HG03521 (cell line): ENCODE measurements around the gene LRMDA.
"Not testable (repeated sequence)": the region's sequence is repeated elsewhere in the genome, so short reads cannot be mapped to it uniquely, and the experiment has no call there.

Experiments used
- ATAC-seq: cut with Tn5 transposase; IDR thresholded peaks from one replicate; pipeline ENCODE4 v1.9.1; 2021; ENCODE audit warnings: mild to moderate bottlenecking, moderate library complexity; ENCODE audit not compliant: unreplicated experiment

Gene LRMDA

DNA sequence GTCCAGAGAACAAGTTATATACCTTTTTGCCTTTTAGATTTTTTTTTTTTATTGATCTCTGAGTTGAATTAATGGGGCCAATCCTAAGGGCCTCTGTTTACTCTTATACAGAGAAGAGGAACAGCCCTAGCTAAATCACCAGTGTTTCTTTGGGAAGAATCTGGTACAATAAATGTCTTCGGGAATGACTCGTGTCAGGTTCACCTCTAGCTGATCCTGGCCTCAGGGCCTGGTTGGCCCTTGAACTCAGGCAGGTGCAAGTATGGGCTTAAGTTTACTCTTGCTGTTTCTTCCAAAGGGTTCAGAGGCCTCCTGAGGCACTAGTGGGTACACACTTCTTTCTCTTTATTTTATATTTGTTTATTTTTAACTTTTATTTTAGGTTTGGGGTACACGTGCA, 71.0 kb downstream of the LRMDA start:
- ATAC-seq, result no peak

DNA sequence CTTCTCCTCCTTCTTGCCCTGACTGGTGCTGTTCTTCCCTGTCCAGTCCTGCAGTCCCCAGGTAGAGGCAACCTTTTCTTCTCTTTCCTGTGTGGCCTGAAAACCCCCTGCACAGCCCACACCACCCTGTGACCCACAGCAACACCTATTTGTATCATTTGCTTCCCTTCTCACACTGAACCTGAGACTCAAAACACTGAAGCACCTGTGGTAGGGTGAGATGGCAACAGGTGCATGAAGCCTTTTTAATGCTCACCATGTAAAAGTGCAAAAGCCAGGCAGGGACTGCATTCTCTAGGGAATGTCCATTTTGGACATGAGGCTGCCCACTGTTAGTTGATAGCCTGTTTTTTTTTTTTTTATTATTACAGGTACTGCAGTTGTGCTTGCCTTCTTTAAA, 71.4 kb downstream of the LRMDA start:
- ATAC-seq, result no peak

DNA sequence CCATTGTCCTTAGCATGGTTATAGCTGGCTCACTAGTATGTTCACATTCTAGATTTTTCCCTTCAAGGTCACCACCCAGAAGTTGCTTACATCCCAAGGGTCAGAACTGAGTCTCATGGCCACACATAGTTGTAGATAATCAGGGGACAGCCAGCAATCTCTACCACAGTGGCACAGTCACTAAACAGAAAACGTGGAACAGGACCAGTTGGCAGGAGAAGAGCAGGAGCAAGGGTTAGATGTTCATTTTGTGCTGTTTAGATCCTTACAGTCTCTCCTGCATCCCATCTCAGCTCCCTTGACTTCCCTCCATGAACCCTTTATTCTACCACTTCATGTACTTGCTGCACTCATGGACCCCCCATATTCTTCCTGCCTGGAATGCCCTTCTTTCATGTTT, 73.9 kb downstream of the LRMDA start:
- no peak for ATAC-seq

DNA sequence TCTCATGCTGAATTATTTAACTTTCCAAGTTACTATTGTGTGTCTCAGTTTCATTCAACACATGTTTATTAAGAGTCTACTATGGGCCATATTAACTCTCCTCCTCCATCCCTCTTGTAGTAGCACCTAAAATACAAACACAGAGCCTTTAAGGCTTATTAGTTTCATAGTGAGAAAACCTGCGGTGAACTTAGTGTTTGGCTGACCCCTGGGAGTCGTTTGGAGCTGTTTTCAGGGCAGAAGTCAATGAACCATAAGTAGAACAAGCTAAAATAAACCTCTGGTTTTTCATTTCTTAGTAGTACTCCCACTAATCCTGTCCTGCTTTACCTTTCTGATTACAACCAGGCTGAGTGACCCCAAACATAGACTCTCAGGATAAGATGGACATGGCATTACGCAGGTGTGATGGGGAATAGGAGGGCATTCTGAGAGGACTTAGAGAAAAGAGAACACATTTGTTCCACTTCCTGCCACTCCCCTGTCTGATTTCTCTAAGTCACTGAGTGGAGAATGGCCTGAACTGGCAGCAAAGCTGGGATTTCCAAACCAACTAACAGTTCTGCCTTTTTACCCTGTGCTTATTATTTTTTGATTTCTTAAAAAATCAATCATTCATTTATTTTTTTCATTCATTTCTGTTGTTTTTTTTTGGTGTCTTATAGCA, 74.5 kb downstream of the LRMDA start:
- no peak for ATAC-seq

DNA sequence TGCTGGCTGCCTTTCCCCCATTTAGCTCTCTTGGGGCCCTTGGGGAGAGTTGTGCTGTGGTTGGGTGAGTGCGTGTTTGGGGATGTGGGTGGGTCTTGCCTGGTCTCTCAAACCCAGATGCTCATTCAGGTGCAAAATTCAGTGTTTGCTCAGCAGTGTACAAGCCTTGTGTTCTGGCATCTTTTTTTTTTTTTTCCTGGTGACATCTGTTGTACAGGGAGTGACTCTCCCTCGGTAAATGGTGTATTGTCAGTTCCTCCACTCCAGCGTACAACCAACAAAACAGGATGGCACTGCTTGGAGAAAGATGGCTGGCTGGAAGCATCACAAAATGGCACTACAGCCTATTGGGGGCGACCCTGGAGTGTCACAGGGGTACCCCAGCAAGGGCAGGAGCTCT, 75.5 kb downstream of the LRMDA start:
- no peak for ATAC-seq

DNA sequence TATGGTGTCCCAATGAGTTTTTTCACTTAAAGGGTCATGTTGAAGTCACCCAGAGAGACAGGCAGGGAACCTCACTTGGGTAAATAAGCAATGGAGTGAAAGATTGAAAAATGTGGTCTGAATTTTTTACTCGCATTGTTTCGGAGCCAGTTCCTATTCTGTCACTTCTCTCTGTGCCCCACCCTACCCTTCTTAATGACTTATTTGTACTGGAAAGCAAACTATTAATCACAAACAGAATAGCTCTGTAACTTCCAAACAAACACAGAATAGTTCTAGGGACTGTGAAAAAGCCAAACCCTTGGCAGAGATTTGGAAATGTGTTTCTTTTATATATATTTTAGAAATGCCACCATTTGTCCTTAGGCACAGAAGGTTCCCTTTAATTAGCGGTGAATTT, 76.0 kb downstream of the LRMDA start:
- no peak for ATAC-seq

DNA sequence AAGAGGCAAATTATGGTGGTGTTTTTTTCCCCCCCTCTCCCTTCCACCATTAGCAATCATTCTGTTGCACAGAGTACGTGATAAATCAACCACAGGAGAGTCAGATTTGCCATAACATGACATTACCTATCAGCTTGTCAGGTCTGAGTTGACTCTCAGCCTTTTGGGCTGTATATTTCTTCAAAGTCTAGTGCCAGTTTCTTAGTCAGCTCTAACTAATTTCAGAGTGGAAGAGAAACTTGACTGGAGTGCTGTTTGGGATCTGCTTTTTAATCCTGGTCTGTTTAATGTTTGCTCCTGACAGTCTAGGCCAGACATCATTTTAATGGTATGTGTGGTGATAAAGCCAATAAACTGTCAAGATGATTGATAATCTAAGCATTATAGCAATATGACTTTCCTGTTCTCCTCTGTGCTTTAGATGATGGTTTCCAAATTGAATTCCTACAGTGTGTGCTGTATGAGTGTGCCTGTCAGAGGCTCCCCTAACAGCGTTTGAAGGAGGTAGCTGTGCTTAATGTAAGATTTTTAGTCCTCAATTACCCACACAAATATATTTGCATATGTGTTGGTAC, 76.9 kb downstream of the LRMDA start:
- no peak for ATAC-seq

DNA sequence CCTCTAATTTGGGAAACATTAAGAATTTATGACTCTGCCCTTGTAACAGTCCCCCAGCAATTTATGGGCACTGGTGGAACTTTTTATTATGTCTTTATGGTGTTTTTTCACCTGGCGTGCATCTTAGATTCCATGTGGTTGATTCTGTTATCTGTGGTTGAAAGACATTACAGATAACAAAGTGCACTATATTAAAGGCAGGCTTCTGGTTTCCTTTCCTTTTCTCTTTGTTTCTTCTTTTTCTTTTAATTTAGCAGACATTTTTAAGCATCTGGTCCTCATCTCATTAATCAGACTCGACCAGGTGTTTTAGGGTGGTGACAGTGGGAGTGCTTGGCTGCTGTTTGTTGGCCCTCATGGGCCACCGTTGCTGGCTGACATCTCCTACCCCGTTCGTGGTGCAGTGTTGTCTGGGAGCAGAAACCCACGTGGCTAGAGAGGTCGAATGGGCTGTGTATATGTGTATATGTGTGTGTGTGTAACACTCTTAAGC, 77.4 kb downstream of the LRMDA start:
- no peak for ATAC-seq

DNA sequence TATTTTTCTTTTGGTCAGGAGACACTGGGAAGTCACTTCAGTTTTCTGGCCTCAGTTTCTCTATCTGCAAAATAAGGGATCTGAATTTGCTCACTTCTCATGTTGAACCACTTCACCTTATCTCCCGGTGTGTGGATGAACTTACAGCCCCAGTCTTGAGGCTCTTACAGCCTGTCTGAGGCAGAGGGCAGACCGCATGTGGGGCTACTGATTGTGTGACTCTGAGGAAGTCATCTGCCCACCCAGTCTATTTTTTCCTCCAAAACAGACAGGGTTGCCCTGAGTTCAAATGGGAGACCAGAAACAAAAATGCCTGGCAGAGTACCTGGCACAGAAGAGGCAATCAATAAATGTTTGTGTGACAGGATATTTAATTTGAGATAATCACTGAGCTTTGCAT, 78.3 kb downstream of the LRMDA start:
- ATAC-seq, result no peak

DNA sequence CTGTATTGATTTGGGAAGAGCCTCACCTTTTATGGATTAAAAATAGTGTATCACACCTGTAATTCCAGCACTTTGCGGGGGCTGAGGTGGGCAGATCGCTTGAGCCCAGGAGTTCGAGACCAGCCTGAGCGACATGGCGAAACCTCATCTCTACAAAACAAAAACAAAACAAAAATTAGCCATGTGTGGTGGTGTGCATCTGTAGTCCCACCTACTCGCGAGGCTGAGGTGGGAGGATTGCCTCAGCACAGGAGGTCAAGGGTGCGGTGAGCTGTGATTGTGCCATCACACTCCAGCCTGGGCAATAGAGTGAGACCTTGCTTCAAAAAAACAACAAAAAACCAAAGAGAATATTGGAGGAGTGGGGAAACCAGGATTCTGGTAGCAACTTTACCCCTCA, 79.6 kb downstream of the LRMDA start:
- ATAC-seq, result no peak

DNA sequence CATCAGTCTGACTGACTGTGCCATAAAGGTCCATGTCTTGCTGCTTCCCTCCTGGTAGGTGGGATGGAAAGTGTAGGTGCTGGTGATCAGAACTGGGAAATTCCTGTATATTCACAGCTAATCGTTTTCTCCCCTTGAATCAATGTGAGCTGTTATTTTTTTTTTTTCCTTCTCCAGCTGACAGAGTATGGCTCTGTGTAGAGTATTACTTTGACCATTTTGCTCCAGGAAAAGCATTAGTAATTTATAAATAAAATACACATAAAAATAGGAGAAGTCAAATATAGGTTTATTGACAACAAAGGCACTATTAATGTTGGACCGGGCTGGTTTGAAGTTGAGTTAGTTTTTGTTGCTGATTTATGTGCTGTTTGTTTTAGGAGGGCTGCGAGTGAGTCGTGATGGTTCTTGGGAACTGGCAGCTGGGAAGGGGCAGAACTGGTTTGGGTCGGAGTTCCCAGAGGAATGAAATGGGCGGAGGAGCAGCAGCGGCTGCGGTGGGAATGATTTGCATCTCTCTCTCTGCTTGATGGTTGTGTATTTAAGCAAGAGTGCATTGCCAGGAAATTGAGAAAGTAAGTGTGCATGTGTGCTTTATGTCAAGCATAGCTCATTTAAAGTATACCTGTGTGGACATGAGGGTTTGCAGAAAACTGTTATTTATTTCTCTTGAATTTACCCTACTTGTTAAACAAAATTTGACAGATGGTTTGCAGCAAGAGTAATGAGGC, 80.9 kb downstream of the LRMDA start:
- ATAC-seq, result no peak

DNA sequence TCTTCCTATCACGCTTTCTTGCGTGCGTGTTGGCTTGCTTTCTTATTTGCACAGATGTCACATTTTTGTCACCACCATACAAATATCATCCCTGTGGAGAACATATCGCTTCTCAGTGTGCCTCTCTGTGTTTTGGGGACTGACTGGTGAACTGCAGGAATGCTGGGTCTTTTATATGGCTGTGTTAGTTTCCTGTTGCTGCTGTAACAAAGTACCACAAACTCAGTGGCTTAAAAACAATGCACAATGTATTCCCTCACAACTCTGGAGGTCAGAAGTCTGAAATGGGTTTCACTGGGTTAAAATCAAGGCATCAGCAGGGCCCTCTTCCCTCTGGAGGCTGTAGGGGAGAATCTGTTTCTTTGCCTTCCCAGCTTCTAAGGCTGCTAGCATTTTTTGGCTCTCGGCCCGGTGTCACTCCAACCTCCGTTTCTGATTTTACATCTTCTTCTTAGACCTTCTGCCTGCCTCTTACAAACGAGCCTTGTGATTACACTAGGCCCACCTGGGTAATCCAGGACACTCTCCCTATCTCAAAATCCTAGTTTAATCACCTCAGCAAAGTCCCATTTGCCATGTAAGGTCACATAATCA, 82.0 kb downstream of the LRMDA start:
- ATAC-seq, result no peak

DNA sequence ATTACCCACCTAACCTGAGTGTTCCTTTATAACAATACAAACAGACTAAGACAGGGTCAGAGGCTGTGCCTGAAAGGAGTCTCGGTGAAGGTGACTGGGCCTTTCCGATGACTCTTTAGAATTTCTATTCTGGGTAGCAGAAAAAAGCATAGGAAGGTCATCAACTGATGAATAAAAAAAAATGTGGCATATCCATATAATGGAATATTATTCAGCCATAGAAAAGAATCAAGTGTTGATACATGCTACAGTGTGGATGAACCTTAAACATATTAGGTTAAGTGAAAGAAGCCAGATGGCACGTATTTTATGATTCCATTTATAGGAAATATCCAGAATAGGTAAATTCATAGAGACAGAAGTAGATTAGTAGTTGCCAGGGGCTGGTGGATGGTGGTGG, 83.4 kb downstream of the LRMDA start:
- no peak for ATAC-seq

DNA sequence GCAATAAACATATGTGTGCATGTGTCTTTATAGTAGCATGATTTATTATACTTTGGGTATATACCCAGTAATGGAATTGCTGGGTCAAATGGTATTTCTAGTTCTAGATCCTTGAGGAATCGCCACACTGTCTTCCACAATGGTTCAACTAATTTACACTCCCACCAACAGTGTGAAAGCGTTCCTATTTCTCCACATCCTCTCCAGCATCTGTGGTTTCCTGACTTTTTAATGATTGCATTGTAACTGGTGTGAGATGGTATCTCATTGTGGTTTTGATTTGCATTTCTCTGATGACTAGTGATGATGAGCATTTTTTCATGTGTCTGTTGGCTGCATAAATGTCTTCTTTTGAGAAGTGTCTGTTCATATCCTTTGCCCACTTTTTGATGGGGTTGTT, 84.7 kb downstream of the LRMDA start:
- ATAC-seq, result not testable (repeated sequence)

DNA sequence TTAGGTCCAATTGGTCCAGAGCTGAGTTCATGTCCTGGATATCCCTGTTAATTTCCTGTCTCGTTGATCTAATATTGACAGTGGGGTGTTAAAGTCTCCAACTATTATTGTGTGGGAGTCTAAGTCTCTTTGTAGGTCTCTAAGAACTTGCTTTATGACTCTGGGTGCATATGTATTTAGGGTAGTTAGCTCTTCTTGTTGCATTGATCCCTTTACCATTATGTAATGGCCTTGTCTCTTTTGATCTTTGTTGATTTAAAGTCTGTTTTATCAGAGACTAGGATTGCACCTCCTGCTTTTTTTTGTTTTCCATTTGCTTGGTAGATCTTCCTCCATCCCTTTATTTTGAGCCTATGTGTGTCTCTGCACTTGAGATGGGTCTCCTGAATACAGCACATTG, 87.8 kb downstream of the LRMDA start:
- ATAC-seq, result not testable (repeated sequence)

DNA sequence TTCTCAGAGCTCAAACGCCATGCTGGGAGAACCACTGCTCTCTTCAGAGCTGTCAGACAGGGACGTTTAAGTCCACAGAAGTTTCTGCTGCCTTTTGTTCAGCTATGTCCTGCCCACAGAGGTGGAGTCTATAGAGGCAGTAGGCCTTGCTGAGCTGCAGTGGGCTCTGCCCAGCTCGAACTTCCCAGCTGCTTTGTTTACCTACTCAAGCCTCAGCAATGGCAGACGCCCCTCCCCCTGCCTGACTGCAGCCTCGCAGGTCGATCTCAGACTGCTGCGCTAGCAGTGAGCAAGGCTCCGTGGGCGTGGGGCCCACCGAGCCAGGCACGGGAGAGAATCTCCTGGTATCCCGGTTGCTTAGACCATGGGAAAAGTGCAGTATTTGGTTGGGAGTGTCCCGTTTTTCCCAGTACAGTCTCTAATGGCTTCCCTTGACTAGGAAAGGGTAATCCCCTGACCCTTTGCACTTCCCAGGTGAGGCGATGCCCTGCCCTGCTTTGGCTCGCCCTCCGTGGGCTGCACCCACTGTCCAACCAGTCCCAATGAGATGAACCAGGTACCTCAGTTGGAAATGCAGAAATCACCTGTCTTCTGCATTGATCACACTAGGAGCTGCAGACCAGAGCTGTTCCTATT, 89.9 kb downstream of the LRMDA start:
- not testable (repeated sequence) for ATAC-seq

DNA sequence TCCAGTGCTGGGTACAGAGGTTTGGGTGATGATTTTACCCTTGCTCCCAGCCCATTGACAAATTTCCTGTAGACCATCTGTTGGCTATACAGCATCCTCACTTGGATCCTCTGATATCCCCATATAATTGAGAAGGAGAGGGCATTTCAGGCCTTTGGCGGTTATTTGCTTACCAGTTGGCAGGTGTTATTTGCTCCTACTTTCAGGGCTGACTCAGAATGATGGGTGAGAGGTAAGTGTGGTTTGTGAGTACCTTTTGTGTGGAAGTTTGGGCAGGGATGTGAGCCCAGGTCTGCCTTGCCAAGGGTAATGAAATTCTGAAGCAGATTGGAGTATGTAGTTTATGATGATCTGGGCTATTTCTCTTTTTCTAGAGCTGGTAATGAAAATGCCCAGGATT, 93.6 kb downstream of the LRMDA start:
- no peak for ATAC-seq

DNA sequence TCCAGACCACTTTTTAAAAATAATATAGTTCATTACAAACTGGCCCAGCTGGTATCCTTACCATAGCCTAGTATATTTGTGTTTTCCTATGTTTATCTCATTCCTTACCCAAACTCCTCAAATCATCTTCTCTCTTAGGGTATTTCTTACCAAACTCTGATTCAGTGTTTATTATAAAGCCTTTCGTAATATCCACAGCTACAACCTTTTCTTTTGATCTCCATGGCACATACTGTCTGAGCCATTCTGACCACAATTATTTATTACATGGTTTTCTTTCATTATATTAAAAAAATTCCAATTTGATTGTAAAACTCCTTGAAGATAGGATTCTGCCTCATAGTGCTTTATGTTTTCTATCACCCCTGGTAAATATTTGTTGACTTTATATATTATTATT, 94.2 kb downstream of the LRMDA start:
- ATAC-seq, result no peak

DNA sequence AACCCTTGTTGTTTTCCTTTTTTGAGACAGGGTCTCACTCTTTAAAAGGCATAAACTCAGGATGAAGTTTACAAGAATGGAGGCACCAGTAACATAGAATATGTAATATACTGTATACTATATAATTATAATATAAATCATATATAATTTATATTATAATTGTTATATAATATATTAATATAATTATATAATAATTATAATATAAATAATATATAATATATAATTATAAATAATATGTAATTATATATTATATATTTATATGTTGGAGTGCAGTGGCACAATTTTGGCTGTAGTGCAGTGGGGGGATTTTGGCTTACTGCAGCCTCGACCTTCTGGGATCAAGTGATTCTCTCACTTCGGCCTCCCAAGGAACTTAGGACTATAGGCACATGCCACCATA, 96.1 kb downstream of the LRMDA start:
- no peak for ATAC-seq

DNA sequence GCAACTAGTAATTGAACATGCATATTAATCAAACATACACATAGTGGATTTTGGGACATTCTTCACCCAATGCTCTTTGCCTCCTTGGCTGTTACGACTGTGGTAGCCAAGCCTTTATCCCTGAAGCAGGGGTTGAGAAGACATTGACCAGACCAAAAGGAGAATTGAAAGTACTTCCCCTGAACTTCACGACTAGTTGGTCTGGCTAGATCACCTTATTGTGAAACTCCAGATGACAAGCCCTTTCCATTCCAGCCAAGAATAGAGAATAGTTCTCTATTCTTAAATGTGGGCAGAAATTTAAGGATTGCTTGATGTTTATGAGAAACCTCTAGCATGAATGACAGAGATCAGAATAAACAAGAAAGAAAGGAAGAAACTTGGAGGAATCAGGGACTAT, 97.0 kb downstream of the LRMDA start:
- ATAC-seq, result no peak

DNA sequence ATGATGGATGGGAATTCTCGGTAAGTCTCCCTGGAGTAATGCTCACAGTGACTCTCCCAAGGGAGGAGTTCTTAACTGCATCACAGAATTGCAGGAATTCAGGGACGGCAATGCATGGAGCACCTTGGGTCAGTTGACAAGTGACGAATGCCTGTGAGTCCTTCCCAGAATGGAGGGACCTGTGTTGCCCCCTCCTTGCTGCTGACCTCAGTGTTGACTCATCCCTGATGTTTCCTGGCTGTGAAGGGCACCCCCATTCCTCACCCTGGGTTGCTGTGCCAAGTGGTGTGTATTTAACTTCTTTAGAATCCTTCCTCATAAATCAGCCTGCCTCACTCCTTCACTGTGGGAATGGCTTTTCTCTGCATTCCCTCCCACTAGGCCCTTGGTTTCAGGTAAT, 98.9 kb downstream of the LRMDA start:
- ATAC-seq, result no peak
